Measurements from ENCODE around the gene PCDHGB4. TPM values are rescaled to one million over a fixed set of nuclear protein-coding genes. Genes with fewer than 3 reads are reported as not detected.

The PCDHGB4 gene
- total RNA-seq, 6 experiments from 2014 or later = 2.4 to 19.6 (median 16.6) TPM

- TF ChIP-seq CTCF (IDR thresholded peaks at IDR 0.05) = no peak
- Mint-ChIP-seq H3K9me3 (peaks cover 66% of the 10 kb centered on the region), H3K4me3 (peak overlapping the region; percentile 42), H3K4me1 (ENCODE audit: low read depth) (peaks cover 22% of the 10 kb centered on the region), H3K27ac (no peak overlapping the region), H3K36me3 (ENCODE audit: low read depth) (peaks cover 54% of the 10 kb centered on the region), H3K27me3 (ENCODE audit: insufficient read depth) (peaks cover 4% of the 10 kb centered on the region)
- no peak for DNase-seq
These were observed 24.8 kb upstream of the PCDHGB4 start for GRCh38 chr5:141362719-141363118.

- Mint-ChIP-seq H3K9me3 (peaks cover 66% of the 10 kb centered on the region), H3K36me3 (ENCODE audit: low read depth) (peaks cover 54% of the 10 kb centered on the region), H3K4me3 (no peak within 1 kb of the TSS; the same call in 1 of the 2 replicates), H3K4me1 (ENCODE audit: low read depth) (peaks cover 22% of the 10 kb centered on the region), H3K27ac (no peak within 1 kb of the TSS), H3K27me3 (ENCODE audit: insufficient read depth) (peaks cover 4% of the 10 kb centered on the region)
- no peak for TF ChIP-seq CTCF (IDR thresholded peaks at IDR 0.05)
- no peak for DNase-seq
These were observed 23.4 kb upstream of the PCDHGB4 start, which contains the start of gene PCDHGA5 for GRCh38 chr5:141363952-141364660. Gene PCDHGA5 (plus strand): TSS chr5:141364162. CDS start chr5:141364331, 169 bp downstream.

- peaks cover 60% of the 10 kb centered on the region for H3K9me3 Mint-ChIP-seq
These were observed 21.2 kb upstream of the PCDHGB4 start for GRCh38 chr5:141366016-141366896.

GRCh38 chr5:141369994-141370848 lies 17.3 kb upstream of the PCDHGB4 start, which contains the start of gene PCDHGB3:
Gene PCDHGB3 (plus strand): TSS chr5:141370242. CDS start chr5:141370395, 153 bp downstream.
- TF ChIP-seq CTCF (IDR thresholded peaks at IDR 0.05) = peak; percentile 70
- Mint-ChIP-seq H3K27ac (peak within 1 kb of the TSS; percentile 73), H3K4me3 (peak within 1 kb of the TSS; percentile 88), H3K4me1 (ENCODE audit: low read depth) (peaks cover 20% of the 10 kb centered on the region), H3K36me3 (ENCODE audit: low read depth) (peaks cover 53% of the 10 kb centered on the region), H3K27me3 (ENCODE audit: insufficient read depth) (peaks cover 3% of the 10 kb centered on the region), H3K9me3 (peaks cover 61% of the 10 kb centered on the region)
- DNase-seq = peak; percentile 73

More at GRCh38 chr5:141366016-141366896, 21.2 kb upstream of the PCDHGB4 start:
- TF ChIP-seq CTCF (IDR thresholded peaks at IDR 0.05) = no peak
- peaks cover 25% of the 10 kb centered on the region for H3K4me1 Mint-ChIP-seq (ENCODE audit: low read depth)
- H3K27me3 Mint-ChIP-seq (ENCODE audit: insufficient read depth) = peaks cover 3% of the 10 kb centered on the region
- DNase-seq = no peak
- H3K27ac Mint-ChIP-seq = no peak overlapping the region
- H3K36me3 Mint-ChIP-seq (ENCODE audit: low read depth) = peaks cover 51% of the 10 kb centered on the region
- H3K4me3 Mint-ChIP-seq = no peak overlapping the region

All from HFFc6 (cell line).